GM21526 (cell line): ENCODE results near the gene THAP10.
A peak's percentile ranks its signal among the peaks of the same experiment; 100 is the strongest.
"Not testable (repeated sequence)": the region's sequence is repeated elsewhere in the genome, so short reads cannot be mapped to it uniquely, and the experiment has no call there.

ENCODE experiments used
- ATAC-seq: cut with Tn5 transposase; IDR thresholded peaks from one replicate; pipeline ENCODE4 v1.9.1; 2021; ENCODE audit warnings: moderate library complexity; ENCODE audit not compliant: unreplicated experiment, low FRiP score

THAP10 gene

GRCh38 chr15:70892002-70892911, at the start of gene THAP10, which contains the start of gene LRRC49:
THAP10 (minus strand) TSS chr15:70892433; CDS start chr15:70892272, 161 bp downstream.
LRRC49 (plus strand) TSS chr15:70892826; CDS start chr15:70892895, 69 bp downstream.
- ATAC-seq = peak; percentile 71

GRCh38 chr15:70936326-70936725, 44.1 kb upstream of the THAP10 start:
- no peak for ATAC-seq

- no peak for ATAC-seq
Measured at GRCh38 chr15:70935631-70936030, 43.4 kb upstream of the THAP10 start.

GRCh38 chr15:70933411-70933810, 41.2 kb upstream of the THAP10 start:
- ATAC-seq = no peak

- ATAC-seq = no peak
Measured at GRCh38 chr15:70932397-70932796, 40.2 kb upstream of the THAP10 start.

- ATAC-seq = no peak
Measured at GRCh38 chr15:70931821-70932220, 39.6 kb upstream of the THAP10 start.

GRCh38 chr15:70926914-70927313, 34.7 kb upstream of the THAP10 start:
- ATAC-seq = not testable (repeated sequence)

GRCh38 chr15:70923311-70924080, 31.3 kb upstream of the THAP10 start:
- no peak for ATAC-seq

GRCh38 chr15:70922119-70922518, 29.9 kb upstream of the THAP10 start:
- ATAC-seq = no peak

GRCh38 chr15:70920981-70921696, 28.9 kb upstream of the THAP10 start:
- ATAC-seq = no peak

GRCh38 chr15:70917955-70918354, 25.7 kb upstream of the THAP10 start:
- no peak for ATAC-seq

GRCh38 chr15:70916531-70916930, 24.3 kb upstream of the THAP10 start:
- ATAC-seq = no peak

- no peak for ATAC-seq
Measured at GRCh38 chr15:70912187-70912586, 20.0 kb upstream of the THAP10 start.

- no peak for ATAC-seq
Measured at GRCh38 chr15:70910958-70911357, 18.7 kb upstream of the THAP10 start.

GRCh38 chr15:70907784-70908471, 15.7 kb upstream of the THAP10 start:
- ATAC-seq = no peak

GRCh38 chr15:70906842-70907241, 14.6 kb upstream of the THAP10 start:
- no peak for ATAC-seq

GRCh38 chr15:70902107-70902506, 9.9 kb upstream of the THAP10 start:
- ATAC-seq = no peak

- peak; percentile 23 for ATAC-seq
Measured at GRCh38 chr15:70892912-70893560, 803 bp upstream of the THAP10 start.

- ATAC-seq = no peak
Measured at GRCh38 chr15:70882361-70882760, 9.9 kb downstream of the THAP10 start.

GRCh38 chr15:70880781-70881180, 11.5 kb downstream of the THAP10 start:
- ATAC-seq = no peak
